IMR-90 (cell line): ENCODE results near the gene USP32. TPM values are rescaled to one million over a fixed set of nuclear protein-coding genes. Genes with fewer than 3 reads are reported as not detected.
"Not testable (repeated sequence)": the region's sequence is repeated elsewhere in the genome, so short reads cannot be mapped to it uniquely, and the experiment has no call there.

ENCODE experiments used
- ATAC-seq: fragments of 200-7000 bp; cut with Tn5 transposase; 2 replicates; pipeline ENCODE4 v1.9.1; 2020; ENCODE audit warnings: low read depth, mild to moderate bottlenecking, moderate library complexity
- BruUV-seq: library from RNA; stranded (reverse); fragments of 400-500 nt; replicated peaks from 2 replicates; lab custom pipeline; 2021; lab: Mats Ljungman, UMichigan
- CTCF ChIA-PET: fragments of 300-600 bp; formaldehyde crosslinking; extraction: SDS; loops from one replicate; lab custom pipeline; 2021; ENCODE audit warnings: antibody characterized with exemption; lab: Yijun Ruan, JAX
- POLR2A ChIA-PET: fragments of 300-600 bp; sonication (Branson Sonifier 250); formaldehyde crosslinking; loops from one replicate; lab custom pipeline; 2022; ENCODE audit warnings: antibody characterized with exemption; ENCODE audit not compliant: unreplicated experiment; lab: Charles Lee
- DNase-seq: peaks from one replicate; pipeline ENCODE4 v3.0.0; 2013
- H2AFZ ChIP-seq: replicated peaks from 2 replicates; pipeline ENCODE3; 2013; ENCODE audit warnings: low read length, mild to moderate bottlenecking; ENCODE audit not compliant: poor library complexity
- H2AK5ac ChIP-seq: 2 replicates; pipeline ENCODE4 v1.6.1; 2013; ENCODE audit warnings: low read depth, low read length, inconsistent platforms
- H2AK9ac ChIP-seq: replicated peaks from 2 replicates; pipeline ENCODE3; 2013; ENCODE audit warnings: mild to moderate bottlenecking, low read depth, low read length, moderate library complexity; ENCODE audit not compliant: poor library complexity
- H2BK120ac ChIP-seq: 2 replicates; pipeline ENCODE4 v1.6.1; 2013; ENCODE audit warnings: low read depth, low read length, inconsistent platforms
- H2BK15ac ChIP-seq: 3 replicates; pipeline ENCODE4 v1.6.1; 2013; ENCODE audit warnings: low read depth, low read length, inconsistent platforms
- H2BK20ac ChIP-seq: 2 replicates; pipeline ENCODE4 v1.6.1; 2013; ENCODE audit warnings: low read depth, mild to moderate bottlenecking, inconsistent platforms, low read length, moderate library complexity
- H2BK5ac ChIP-seq: 2 replicates; pipeline ENCODE4 v1.6.1; 2013; ENCODE audit warnings: mild to moderate bottlenecking, low read depth, low read length, inconsistent platforms; ENCODE audit not compliant: poor library complexity, severe bottlenecking
- H3K14ac ChIP-seq: replicated peaks from 2 replicates; pipeline ENCODE4 v1.6.1; 2013; ENCODE audit warnings: low read depth, low read length, inconsistent platforms
- H3K18ac ChIP-seq: 2 replicates; pipeline ENCODE4 v1.6.1; 2013; ENCODE audit warnings: low read depth, low read length, control low read depth
- H3K23ac ChIP-seq: 2 replicates; pipeline ENCODE4 v1.6.1; 2013; ENCODE audit warnings: low read depth, low read length, inconsistent platforms
- H3K27ac ChIP-seq: 2 replicates; pipeline ENCODE4 v1.5.1; 2013; ENCODE audit warnings: mild to moderate bottlenecking, control low read depth, low read length; ENCODE audit not compliant: insufficient read depth
- H3K27me3 ChIP-seq: 2 replicates; pipeline ENCODE4 v1.6.1; 2013; ENCODE audit warnings: low read length; ENCODE audit not compliant: control insufficient read depth, insufficient read depth
- H3K36me3 ChIP-seq: 2 replicates; pipeline ENCODE4 v1.6.1; 2013; ENCODE audit warnings: low read length, mixed read lengths; ENCODE audit not compliant: control insufficient read depth, insufficient read depth
- H3K4ac ChIP-seq: 2 replicates; pipeline ENCODE4 v1.6.1; 2013; ENCODE audit warnings: low read depth, low read length, inconsistent platforms
- H3K4me1 ChIP-seq: 2 replicates; pipeline ENCODE4 v1.6.1; 2013; ENCODE audit warnings: low read length, mixed read lengths; ENCODE audit not compliant: control insufficient read depth, insufficient read depth
- H3K4me2 ChIP-seq: 2 replicates; pipeline ENCODE4 v1.6.1; 2013; ENCODE audit warnings: low read depth, mild to moderate bottlenecking, control low read depth, low read length, moderate library complexity
- H3K4me3 ChIP-seq: 2 replicates; pipeline ENCODE4 v1.5.1; 2013; ENCODE audit warnings: low read depth, mild to moderate bottlenecking, control low read depth, low read length, moderate library complexity; ENCODE audit not compliant: insufficient read depth
- H3K56ac ChIP-seq: 2 replicates; pipeline ENCODE4 v1.6.1; 2013; ENCODE audit warnings: low read length, inconsistent platforms; ENCODE audit not compliant: insufficient read depth; ENCODE audit errors: extremely low read depth
- H3K79me1 ChIP-seq, 2 experiments: 2 replicates each; pipeline ENCODE4 v1.6.1; 2013; ENCODE audit warnings: low read length in 2 of 2, inconsistent platforms in 1 of 2, low read depth in 1 of 2
- H3K9ac ChIP-seq: 2 replicates; pipeline ENCODE4 v1.6.1; 2013; ENCODE audit warnings: low read depth, low read length, control low read depth
- H3K9me1 ChIP-seq: 2 replicates; pipeline ENCODE4 v1.6.1; 2013; ENCODE audit warnings: low read length, inconsistent platforms; ENCODE audit not compliant: insufficient read depth
- H3K9me3 ChIP-seq: 2 replicates; pipeline ENCODE4 v1.6.1; 2013; ENCODE audit warnings: low read length; ENCODE audit not compliant: control insufficient read depth, insufficient read depth
- H4K20me1 ChIP-seq: 2 replicates; pipeline ENCODE4 v1.6.1; 2013; ENCODE audit warnings: low read length, inconsistent platforms; ENCODE audit not compliant: insufficient read depth
- H4K5ac ChIP-seq: 2 replicates; pipeline ENCODE4 v1.6.1; 2013; ENCODE audit warnings: mild to moderate bottlenecking, low read depth, low read length, control low read depth
- H4K8ac ChIP-seq, 2 experiments: 2 replicates each; pipeline ENCODE4 v1.6.1; 2013; ENCODE audit warnings: low read depth in 2 of 2, low read length in 2 of 2, control low read depth in 1 of 2, inconsistent platforms in 1 of 2
- H4K91ac ChIP-seq: 2 replicates; pipeline ENCODE4 v1.6.1; 2013; ENCODE audit warnings: low read depth, low read length, inconsistent platforms; ENCODE audit not compliant: insufficient read depth
- WGBS, 2 experiments: methylation state at CpG; one replicate each; pipeline versions ENCODE4 v1.1.5 to v1.1.7; 2013; ENCODE audit warnings: missing lambda C conversion rate in 2 of 2; ENCODE audit not compliant: insufficient read length in 1 of 2; ENCODE audit errors: extremely low coverage in 2 of 2; 5-methylcytosine and 5-hydroxymethylcytosine counted together
- dilution Hi-C: fragments of 300-500 bp; cut with HindIII; formaldehyde crosslinking; loops from one replicate; pipeline ENCODE4 v1.14.3; 2018; ENCODE audit warnings: low sequenced_read_pairs; ENCODE audit not compliant: unreplicated experiment
- in situ Hi-C: fragments of 300-500 bp; cut with MboI; formaldehyde crosslinking; loops from 3 replicates; pipeline ENCODE4 v1.14.3; 2019; ENCODE audit warnings: low sequenced_read_pairs, inconsistent platforms, mixed read lengths
- intact Hi-C: fragments of 100-400 bp; cut with micrococcal nuclease; formaldehyde crosslinking; loops from 2 replicates; pipeline ENCODE4 v1.10.0; 2022
- polyA plus RNA-seq, 3 experiments: library from polyadenylated mRNA; depleted of rRNA; stranded (reverse); fragments of >200 nt; gene quantifications; 2 replicates each; pipeline ENCODE4 v1.2.3, GENCODE V29; 2012; ENCODE audit warnings: low replicate concordance in 1 of 3
- total RNA-seq: library from RNA; depleted of rRNA; stranded (reverse); fragments of >200 nt; gene quantifications from 2 replicates; pipeline ENCODE4 v1.2.3, GENCODE V29; 2012

USP32 gene
- total and polyA plus RNA-seq, 2 of the 4 experiments (the other 2 are of a cell fraction) = 16.8 to 46.8 TPM

DNA sequence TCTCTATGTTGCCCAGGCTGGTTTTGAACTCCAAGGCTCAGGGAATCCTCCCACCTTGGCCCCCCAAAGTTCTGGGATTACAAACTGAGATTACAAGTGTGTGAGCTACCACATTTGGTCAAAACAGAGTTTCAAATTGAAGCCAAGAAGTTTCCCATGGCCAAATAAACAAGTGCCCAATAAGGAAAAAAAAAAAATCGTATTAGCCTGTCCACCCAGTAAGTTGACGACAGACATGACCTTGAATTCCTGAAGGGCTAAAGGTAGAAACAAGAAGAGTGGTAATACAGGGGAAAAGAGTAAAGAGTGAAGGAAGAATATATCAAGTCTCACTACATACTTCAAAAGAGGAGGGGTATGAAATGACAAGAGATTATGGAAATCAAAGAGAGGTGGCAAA is 176.0 kb downstream of the USP32 start:
- intact Hi-C loops, dilution Hi-C loops, in situ Hi-C loops, H2BK15ac ChIP-seq, H3K23ac ChIP-seq, H2BK5ac ChIP-seq, BruUV-seq, ATAC-seq, H3K9ac ChIP-seq, DNase-seq, H3K36me3 ChIP-seq, H2AFZ ChIP-seq, H3K56ac ChIP-seq, H3K9me1 ChIP-seq, H3K27me3 ChIP-seq, H3K79me1 ChIP-seq, H2BK120ac ChIP-seq, H4K5ac ChIP-seq, H2BK20ac ChIP-seq, H4K91ac ChIP-seq, H3K4me1 ChIP-seq, H3K4me2 ChIP-seq, H3K18ac ChIP-seq, H2AK5ac ChIP-seq, H4K20me1 ChIP-seq, H3K4ac ChIP-seq, H3K9me3 ChIP-seq, H2AK9ac ChIP-seq, CTCF ChIA-PET, H3K4me3 ChIP-seq, H4K8ac ChIP-seq, H3K27ac ChIP-seq, H3K14ac ChIP-seq: not testable (repeated sequence)
- WGBS, 2 experiments = no CpG with 5 or more reads among the region's 2 CpGs
- POLR2A ChIA-PET = interaction anchor here (0.7 kb wide), 1 partner anchor 23 kb away, joined by 5 read pairs; no protein-coding TSS in a partner anchor

DNA sequence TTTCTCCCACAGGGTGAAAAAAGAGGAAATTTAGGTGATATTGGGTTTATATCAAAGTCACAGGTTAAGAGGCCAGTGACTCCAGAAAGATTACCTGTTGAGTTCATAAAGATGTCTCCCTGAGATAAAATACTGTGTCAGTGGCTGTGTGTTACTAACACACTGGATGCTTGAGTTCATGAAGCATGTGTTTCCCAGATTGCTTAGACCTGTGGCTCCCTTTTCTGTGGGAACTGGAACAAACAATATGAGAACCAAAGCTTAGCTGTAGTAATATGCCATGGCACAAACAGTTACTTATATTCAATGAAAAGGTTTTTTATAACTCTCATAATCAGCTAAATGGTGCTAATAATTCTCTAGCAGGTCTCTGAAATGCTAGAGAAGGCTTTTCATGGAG is 180.7 kb downstream of the USP32 start:
- H2BK15ac ChIP-seq, H4K8ac ChIP-seq, H3K4me1 ChIP-seq, H4K91ac ChIP-seq, H3K9me1 ChIP-seq, ATAC-seq, H3K27ac ChIP-seq, H2BK5ac ChIP-seq, in situ Hi-C loops, CTCF ChIA-PET, H2AK9ac ChIP-seq, H3K4me3 ChIP-seq, H2AFZ ChIP-seq, H3K36me3 ChIP-seq, POLR2A ChIA-PET, H3K23ac ChIP-seq, H3K79me1 ChIP-seq, H2BK120ac ChIP-seq, H3K18ac ChIP-seq, H3K56ac ChIP-seq, H3K14ac ChIP-seq, H4K5ac ChIP-seq, H3K4me2 ChIP-seq, H4K20me1 ChIP-seq, H2AK5ac ChIP-seq, H3K9me3 ChIP-seq, intact Hi-C loops, DNase-seq, dilution Hi-C loops, BruUV-seq, H3K9ac ChIP-seq, H3K27me3 ChIP-seq, H2BK20ac ChIP-seq, H3K4ac ChIP-seq: not testable (repeated sequence)
